LHCN-M2 (cell line): ENCODE measurements around the gene PCDHGB4. TPM values are rescaled to one million over a fixed set of nuclear protein-coding genes. Genes with fewer than 3 reads are reported as not detected.
"Not testable (repeated sequence)": the region's sequence is repeated elsewhere in the genome, so short reads cannot be mapped to it uniquely, and the experiment has no call there.

Experiments
- DNase-seq: peaks from one replicate; pipeline ENCODE4 v3.0.0-alpha.2; 2012; ENCODE audit warnings: low read depth
- total RNA-seq: library from RNA; depleted of rRNA; stranded (reverse); fragments of >200 nt; gene quantifications from 2 replicates; pipeline ENCODE4 v1.2.3, GENCODE V29; 2014; rRNA removed

The PCDHGB4 gene
- total RNA-seq, 1 experiment from 2014 or later = 0.69 TPM

DNA sequence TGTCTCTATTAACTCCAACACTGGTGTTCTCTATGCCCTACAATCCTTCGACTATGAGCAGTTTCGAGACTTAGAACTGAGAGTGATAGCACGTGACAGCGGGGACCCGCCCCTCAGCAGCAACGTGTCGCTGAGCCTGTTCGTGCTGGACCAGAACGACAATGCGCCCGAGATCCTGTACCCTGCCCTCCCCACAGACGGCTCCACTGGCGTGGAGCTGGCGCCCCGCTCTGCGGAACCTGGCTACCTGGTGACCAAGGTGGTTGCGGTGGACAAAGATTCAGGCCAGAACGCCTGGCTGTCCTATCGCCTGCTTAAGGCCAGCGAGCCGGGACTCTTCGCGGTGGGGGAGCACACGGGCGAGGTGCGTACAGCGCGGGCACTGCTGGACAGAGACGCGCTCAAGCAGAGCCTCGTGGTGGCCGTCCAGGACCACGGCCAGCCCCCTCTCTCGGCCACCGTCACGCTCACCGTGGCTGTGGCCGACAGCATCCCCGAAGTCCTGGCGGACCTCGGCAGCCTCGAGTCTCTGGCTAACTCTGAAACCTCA is 35.3 kb downstream of the PCDHGB4 start:
- DNase-seq = no peak

DNA sequence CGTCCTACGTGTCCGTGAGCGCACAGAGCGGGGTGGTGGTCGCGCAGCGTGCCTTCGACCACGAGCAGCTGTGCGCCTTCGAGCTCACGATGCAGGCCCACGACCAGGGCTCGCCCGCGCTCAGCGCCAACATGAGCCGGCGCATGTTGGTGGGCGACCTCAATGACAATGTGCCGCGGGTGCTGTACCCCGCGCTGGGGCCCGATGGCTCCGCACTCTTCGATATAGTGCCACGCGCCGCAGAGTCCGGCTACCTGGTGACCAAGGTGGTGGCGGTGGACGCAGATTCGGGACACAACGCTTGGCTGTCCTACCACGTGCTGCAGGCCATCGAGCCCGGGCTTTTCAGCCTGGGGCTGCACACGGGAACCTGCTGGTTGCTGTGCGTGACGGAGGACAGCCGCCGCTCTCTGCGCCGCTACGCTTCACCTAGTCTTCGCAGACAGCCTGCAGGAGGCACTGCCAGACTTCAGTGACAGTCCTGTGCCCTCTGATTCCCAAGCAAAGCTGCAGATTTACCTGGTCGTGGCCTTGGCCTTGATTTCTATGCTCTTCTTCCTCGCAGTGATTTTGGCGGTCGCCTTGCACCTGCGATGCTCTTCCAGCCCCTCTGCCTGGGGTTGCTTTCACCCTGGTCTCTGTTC is 40.4 kb downstream of the PCDHGB4 start:
- no peak for DNase-seq

DNA sequence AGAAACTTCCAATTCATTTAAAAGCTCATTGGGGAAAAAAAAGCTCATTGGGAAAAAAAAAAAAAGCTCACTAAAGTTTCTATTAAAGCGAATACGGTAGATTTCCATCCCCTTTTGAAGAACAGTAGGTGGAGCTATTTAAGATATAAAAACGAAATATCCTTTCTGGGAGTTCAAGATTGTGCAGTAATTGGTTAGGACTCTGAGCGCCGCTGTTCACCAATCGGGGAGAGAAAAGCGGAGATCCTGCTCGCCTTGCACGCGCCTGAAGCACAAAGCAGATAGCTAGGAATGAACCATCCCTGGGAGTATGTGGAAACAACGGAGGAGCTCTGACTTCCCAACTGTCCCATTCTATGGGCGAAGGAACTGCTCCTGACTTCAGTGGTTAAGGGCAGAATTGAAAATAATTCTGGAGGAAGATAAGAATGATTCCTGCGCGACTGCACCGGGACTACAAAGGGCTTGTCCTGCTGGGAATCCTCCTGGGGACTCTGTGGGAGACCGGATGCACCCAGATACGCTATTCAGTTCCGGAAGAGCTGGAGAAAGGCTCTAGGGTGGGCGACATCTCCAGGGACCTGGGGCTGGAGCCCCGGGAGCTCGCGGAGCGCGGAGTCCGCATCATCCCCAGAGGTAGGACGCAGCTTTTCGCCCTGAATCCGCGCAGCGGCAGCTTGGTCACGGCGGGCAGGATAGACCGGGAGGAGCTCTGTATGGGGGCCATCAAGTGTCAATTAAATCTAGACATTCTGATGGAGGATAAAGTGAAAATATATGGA is 43.0 kb downstream of the PCDHGB4 start, which contains the start of gene PCDHGA12:
PCDHGA12 (plus strand) TSS at position 176 of the 782 bp plus-strand sequence; CDS start at position 429, 253 bp downstream.
- peak; percentile 83 for DNase-seq

GRCh38 chr5:141431286-141431685 is 43.8 kb downstream of the PCDHGB4 start:
- DNase-seq = no peak

DNA sequence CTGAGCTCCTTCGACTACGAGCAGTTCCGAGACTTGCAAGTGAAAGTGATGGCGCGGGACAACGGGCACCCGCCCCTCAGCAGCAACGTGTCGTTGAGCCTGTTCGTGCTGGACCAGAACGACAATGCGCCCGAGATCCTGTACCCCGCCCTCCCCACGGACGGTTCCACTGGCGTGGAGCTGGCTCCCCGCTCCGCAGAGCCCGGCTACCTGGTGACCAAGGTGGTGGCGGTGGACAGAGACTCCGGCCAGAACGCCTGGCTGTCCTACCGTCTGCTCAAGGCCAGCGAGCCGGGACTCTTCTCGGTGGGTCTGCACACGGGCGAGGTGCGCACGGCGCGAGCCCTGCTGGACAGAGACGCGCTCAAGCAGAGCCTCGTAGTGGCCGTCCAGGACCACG is 44.8 kb downstream of the PCDHGB4 start:
- DNase-seq = not testable (repeated sequence)

- not testable (repeated sequence) for DNase-seq
Measured at GRCh38 chr5:141432726-141433125, 45.2 kb downstream of the PCDHGB4 start.

GRCh38 chr5:141434006-141434405 is 46.5 kb downstream of the PCDHGB4 start:
- no peak for DNase-seq

GRCh38 chr5:141437221-141437620 is 49.7 kb downstream of the PCDHGB4 start:
- no peak for DNase-seq

DNA sequence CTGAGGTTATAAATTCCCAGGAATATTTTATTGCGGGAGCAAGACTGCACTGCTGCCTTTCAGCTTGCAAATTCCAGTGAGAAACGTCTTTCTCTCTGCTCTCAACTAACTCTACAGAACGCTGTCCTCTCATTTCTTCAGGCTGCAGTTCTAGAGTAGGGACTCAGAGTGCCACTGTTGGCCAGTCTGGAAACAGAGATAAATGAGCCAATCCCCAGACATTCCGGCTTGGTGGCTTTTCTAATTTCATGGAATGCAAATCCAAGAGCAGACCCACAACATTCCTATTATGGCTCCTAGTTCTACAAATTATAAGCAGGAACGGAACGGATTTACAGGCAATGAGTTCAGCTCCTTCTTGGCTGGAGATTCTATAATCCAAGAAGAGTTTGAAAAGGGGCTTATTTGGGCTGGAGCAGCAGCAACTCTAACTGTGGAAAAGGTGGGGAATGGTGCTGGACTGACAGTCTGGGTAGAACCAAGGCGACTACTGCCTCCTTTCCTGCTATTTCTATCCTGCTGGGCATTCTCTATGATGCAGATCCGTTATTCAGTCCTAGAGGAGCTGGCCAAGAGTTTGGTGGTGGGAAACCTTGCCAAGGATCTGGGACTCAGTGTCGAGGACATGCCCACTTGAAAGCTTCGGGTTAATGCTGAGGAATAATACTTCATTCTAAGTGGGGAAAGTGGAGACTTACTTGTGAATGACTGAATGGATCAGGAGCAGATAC is 52.1 kb downstream of the PCDHGB4 start:
- no peak for DNase-seq

Other genes with a start within 250 kb of the PCDHGB4 start
- gene PCDHB6, start 237.6 kb upstream of the PCDHGB4 start, total RNA-seq = 0.34 and 0.38 TPM in 2 replicates
- gene PCDHB7, start 215.1 kb upstream of the PCDHGB4 start, total RNA-seq = 2.0 and 3.4 TPM in 2 replicates
- gene PCDHB8, start 209.9 kb upstream of the PCDHGB4 start, total RNA-seq = 9.6 and 12.3 TPM in 2 replicates
- 10.4 and 12.2 TPM in 2 replicates for gene PCDHB16, start 205.3 kb upstream of the PCDHGB4 start, total RNA-seq
- gene PCDHB9, start 200.5 kb upstream of the PCDHGB4 start, total RNA-seq = 2.8 and 3.1 TPM in 2 replicates
- 2.4 and 2.8 TPM in 2 replicates for gene PCDHB10, start 195.3 kb upstream of the PCDHGB4 start, total RNA-seq
- 0.77 and 1.5 TPM in 2 replicates for gene PCDHB11, start 188.1 kb upstream of the PCDHGB4 start, total RNA-seq
- 3.1 and 3.6 TPM in 2 replicates for gene PCDHB12, start 179.0 kb upstream of the PCDHGB4 start, total RNA-seq
- 3.5 and 5.1 TPM in 2 replicates for gene PCDHB13, start 173.8 kb upstream of the PCDHGB4 start, total RNA-seq
- gene PCDHB14, start 164.4 kb upstream of the PCDHGB4 start, total RNA-seq = 4.3 and 4.9 TPM in 2 replicates
- 3.8 TPM in 2 replicates for gene PCDHB15, start 142.3 kb upstream of the PCDHGB4 start, total RNA-seq
- gene SLC25A2, start 83.6 kb upstream of the PCDHGB4 start, total RNA-seq = 0.17 TPM in 1 of 2 replicates, not detected in the other
- gene TAF7, start 66.9 kb upstream of the PCDHGB4 start, total RNA-seq = 65.1 and 67.6 TPM in 2 replicates
- 5.3 and 7.1 TPM in 2 replicates for gene PCDHGA1, start 57.2 kb upstream of the PCDHGB4 start, total RNA-seq
- 0.90 and 1.1 TPM in 2 replicates for gene PCDHGA2, start 48.9 kb upstream of the PCDHGB4 start, total RNA-seq
- 0.57 TPM in 1 of 2 replicates, not detected in the other for gene PCDHGA3, start 43.9 kb upstream of the PCDHGB4 start, total RNA-seq
- 6.8 and 8.1 TPM in 2 replicates for gene PCDHGB1, start 37.6 kb upstream of the PCDHGB4 start, total RNA-seq
- gene PCDHGA4, start 32.7 kb upstream of the PCDHGB4 start, total RNA-seq = 3.9 and 4.4 TPM in 2 replicates
- gene PCDHGB2, start 27.7 kb upstream of the PCDHGB4 start, total RNA-seq = 9.0 and 12.5 TPM in 2 replicates
- gene PCDHGA5, start 23.5 kb upstream of the PCDHGB4 start, total RNA-seq = 0.98 and 1.5 TPM in 2 replicates
- gene PCDHGB3, start 17.5 kb upstream of the PCDHGB4 start, total RNA-seq = 1.4 and 1.6 TPM in 2 replicates
- gene PCDHGA6, start 13.8 kb upstream of the PCDHGB4 start, total RNA-seq = 0.77 and 0.98 TPM in 2 replicates
- gene PCDHGA7, start 5.0 kb upstream of the PCDHGB4 start, total RNA-seq = 0.57 and 0.77 TPM in 2 replicates
- 0.26 and 0.75 TPM in 2 replicates for gene PCDHGA8, start 4.9 kb downstream of the PCDHGB4 start, total RNA-seq
- gene PCDHGB5, start 10.2 kb downstream of the PCDHGB4 start, total RNA-seq = 0.52 and 2.1 TPM in 2 replicates
- 0.64 and 0.75 TPM in 2 replicates for gene PCDHGA9, start 15.1 kb downstream of the PCDHGB4 start, total RNA-seq
- gene PCDHGB6, start 20.3 kb downstream of the PCDHGB4 start, total RNA-seq = 0.32 and 0.40 TPM in 2 replicates
- gene PCDHGA10, start 25.3 kb downstream of the PCDHGB4 start, total RNA-seq = 17.4 and 21.4 TPM in 2 replicates
- 0.52 and 0.83 TPM in 2 replicates for gene PCDHGB7, start 30.0 kb downstream of the PCDHGB4 start, total RNA-seq
- gene PCDHGA11, start 33.4 kb downstream of the PCDHGB4 start, total RNA-seq = 0.64 and 0.75 TPM in 2 replicates
- 6.1 and 6.9 TPM in 2 replicates for gene PCDHGA12, start 42.8 kb downstream of the PCDHGB4 start, total RNA-seq
- 96.0 and 98.3 TPM in 2 replicates for gene PCDHGC3, start 88.3 kb downstream of the PCDHGB4 start, total RNA-seq
- 0.69 and 0.83 TPM in 2 replicates for gene PCDHGC4, start 97.3 kb downstream of the PCDHGB4 start, total RNA-seq
- 1.7 and 2.0 TPM in 2 replicates for gene PCDHGC5, start 101.4 kb downstream of the PCDHGB4 start, total RNA-seq
- gene DIAPH1, start 231.3 kb downstream of the PCDHGB4 start, total RNA-seq = 28.2 and 38.9 TPM in 2 replicates
- 58.8 and 65.2 TPM in 2 replicates for gene HDAC3, start 249.2 kb downstream of the PCDHGB4 start, total RNA-seq
- 5.2 and 7.0 TPM in 2 replicates for gene RELL2, start 249.3 kb downstream of the PCDHGB4 start, total RNA-seq